GM18870 (cell line): Measurements from ENCODE around the gene DMKN.

Source experiments
- ATAC-seq: cut with Tn5 transposase; IDR thresholded peaks from one replicate; pipeline ENCODE4 v1.9.1; 2021; ENCODE audit warnings: moderate library complexity; ENCODE audit not compliant: unreplicated experiment

DMKN gene, protein sequence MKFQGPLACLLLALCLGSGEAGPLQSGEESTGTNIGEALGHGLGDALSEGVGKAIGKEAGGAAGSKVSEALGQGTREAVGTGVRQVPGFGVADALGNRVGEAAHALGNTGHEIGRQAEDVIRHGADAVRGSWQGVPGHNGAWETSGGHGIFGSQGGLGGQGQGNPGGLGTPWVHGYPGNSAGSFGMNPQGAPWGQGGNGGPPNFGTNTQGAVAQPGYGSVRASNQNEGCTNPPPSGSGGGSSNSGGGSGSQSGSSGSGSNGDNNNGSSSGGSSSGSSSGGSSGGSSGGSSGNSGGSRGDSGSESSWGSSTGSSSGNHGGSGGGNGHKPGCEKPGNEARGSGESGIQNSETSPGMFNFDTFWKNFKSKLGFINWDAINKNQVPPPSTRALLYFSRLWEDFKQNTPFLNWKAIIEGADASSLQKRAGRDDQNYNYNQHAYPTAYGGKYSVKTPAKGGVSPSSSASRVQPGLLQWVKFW

DNA sequence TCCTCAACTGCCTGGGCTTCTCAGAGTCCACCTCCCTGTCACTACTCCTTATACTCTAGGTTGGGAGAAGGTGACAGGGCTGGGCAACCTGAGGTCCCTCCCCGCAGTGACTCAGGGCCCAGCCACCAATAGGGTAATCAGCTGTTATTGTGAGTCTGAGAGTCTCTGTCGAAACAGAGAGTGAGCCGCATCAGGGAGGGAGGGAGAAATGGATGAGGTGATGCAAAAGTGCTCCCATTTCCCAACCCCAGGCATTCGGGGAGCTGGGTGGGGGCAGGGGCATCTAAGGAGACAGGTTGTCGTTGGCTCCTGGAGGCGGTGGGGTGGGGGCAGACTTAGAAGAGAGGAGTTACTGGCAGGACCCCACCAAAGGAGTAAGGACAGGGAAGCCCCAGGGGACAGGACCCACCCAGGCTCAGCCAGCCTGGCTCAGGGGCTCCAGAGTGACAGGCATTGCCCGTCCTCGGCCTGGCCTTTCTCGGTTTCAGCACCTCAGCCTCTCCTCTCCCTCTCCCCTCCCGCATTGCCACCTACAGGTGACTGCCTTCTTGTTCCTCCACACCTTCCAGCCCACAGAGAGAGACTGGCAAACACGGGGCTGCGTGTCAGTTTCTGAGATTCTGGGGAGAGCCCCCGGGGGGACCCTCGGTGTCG lies at the start of gene DMKN:
Gene DMKN (minus strand): TSS at position 22 of the 654 bp plus-strand sequence. CDS start 174 bp downstream, outside the sequence.
- ATAC-seq, result no peak

DNA sequence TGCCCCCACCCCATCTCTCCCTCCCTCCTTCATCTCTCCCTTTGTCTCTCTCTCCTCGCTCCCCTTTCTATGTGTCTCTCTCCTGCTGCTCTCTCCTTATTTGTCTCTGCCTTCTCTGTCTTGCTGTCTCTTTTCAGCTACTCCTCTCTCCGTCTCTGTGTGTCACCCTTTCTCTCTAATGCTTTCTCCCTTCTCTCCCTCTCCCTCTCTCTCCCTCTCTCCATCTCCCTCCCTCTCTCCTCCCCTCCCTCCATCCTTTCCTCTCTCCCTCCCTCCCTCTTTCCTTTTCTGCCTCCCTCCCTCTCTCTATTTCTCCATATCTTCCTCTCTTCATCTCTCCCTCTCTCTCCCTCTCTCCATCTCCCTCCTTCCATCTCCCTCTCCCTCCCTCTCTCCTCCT lies 49.3 kb upstream of the DMKN start:
- ATAC-seq, result no peak

DNA sequence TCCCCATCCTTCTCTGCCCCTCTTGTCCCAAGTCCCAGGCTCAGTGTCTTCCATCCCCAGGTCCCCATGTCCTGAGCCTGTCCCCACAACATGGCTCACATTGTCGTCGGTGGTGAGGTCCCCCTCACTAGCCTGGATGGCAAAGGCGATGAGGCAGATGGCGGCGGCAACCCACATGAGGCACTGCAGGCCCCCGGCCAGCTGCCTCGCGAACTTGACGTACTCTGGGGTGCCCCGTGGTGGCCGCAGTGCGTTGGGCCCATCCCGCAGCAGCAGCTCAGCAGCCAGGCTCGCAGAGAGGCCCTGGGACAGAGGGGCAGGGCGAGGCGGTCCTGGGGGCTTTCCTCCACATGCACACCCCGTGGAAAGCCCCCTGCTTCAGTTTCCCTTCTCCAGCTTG lies 48.9 kb upstream of the DMKN start:
- ATAC-seq, result no peak

DNA sequence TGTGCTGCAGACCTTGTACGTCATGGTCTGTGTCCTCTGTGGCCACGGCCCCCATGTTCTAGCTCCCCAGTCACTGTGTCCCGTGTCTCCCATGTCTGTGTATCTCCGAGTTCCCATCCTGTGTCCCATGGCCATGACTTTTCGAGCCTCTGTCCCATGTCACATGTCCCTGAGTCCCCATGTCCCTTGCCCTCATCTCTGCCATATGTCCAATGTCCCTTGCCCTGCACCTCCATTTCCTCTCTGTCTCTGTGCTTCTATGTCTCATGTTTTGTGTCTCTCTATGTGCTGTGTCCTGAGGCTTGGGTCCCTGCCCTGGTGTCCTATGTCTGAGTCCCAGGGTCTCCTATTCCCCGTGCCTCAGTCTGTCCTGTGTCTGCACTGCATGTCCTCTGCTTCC lies 48.0 kb upstream of the DMKN start:
- no peak for ATAC-seq

DNA sequence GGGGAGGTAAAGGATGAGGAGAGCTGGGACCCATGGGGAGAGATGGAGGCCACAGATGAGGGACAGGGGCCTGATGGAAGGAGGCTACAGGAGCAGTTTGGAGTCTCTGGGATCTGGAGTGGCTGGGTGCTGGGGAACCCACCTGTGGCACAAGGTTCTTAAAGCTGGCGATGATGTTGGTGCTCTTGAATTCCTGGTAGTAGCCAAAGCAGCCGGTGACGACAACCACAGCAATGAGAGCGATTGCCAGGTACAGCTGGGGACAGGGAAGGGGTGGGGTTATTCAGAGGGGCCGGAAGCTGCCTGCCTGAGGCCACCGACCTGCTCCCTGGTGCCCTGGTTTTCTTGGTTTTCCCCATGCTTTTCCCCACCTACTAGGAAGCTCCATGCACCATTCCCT lies 47.2 kb upstream of the DMKN start:
- no peak for ATAC-seq

DNA sequence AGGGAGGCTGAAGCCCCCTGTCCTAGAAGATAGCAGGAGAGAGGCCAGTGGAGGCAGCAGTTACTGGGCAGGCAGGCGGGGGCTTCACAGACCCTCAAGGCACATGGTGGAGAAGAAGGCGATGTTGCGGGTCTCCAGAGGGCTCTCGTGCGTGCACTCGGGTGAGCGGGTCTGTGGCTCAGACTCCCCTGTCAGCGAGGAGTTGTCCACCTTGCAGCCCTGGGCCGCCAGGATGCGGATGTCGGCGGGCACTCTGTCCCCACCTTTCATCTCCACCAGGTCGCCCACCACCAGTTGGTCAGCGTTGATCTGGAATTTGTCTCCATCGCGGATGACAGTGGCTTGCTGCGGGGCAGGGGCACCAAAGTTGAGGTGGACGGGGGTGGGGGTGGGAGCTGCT lies 46.8 kb upstream of the DMKN start:
- no peak for ATAC-seq

DNA sequence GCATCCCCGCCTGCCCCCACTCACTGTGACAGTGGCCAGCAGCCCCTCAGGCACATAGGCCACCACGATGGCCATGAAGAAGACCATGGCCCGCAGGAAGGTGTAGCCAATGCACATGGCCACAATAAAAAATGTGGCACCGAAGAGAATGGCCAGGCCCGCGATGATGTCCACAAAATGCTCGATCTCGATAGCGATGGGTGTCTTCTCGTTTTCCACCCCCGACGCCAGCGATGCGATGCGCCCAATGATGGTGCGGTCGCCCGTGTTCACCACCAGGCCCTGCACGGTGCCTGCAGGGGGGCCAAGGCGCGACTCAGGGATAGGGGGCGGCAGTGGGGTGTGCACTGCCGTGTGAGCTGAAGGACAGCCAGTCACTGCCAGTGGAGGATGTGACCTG lies 46.3 kb upstream of the DMKN start:
- no peak for ATAC-seq

DNA sequence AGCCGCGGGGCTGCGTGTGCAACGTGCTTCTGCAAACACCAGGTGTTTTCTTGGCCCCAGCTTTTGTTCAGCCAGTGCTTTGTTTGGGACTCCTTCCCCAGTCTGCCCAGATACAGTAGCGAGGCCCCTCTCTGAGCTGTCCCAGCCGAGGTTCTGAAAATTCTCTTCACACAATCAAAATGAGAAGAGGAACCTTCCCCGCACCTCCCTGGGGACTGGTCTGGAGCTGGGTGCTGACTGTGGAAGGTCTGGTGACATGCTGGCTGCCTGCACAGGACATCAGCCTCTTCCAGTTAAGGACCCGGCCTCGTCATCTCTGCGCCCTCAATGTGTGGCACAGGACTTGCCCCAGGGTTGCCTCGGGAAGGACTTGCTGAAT lies 45.8 kb upstream of the DMKN start:
- no peak for ATAC-seq

DNA sequence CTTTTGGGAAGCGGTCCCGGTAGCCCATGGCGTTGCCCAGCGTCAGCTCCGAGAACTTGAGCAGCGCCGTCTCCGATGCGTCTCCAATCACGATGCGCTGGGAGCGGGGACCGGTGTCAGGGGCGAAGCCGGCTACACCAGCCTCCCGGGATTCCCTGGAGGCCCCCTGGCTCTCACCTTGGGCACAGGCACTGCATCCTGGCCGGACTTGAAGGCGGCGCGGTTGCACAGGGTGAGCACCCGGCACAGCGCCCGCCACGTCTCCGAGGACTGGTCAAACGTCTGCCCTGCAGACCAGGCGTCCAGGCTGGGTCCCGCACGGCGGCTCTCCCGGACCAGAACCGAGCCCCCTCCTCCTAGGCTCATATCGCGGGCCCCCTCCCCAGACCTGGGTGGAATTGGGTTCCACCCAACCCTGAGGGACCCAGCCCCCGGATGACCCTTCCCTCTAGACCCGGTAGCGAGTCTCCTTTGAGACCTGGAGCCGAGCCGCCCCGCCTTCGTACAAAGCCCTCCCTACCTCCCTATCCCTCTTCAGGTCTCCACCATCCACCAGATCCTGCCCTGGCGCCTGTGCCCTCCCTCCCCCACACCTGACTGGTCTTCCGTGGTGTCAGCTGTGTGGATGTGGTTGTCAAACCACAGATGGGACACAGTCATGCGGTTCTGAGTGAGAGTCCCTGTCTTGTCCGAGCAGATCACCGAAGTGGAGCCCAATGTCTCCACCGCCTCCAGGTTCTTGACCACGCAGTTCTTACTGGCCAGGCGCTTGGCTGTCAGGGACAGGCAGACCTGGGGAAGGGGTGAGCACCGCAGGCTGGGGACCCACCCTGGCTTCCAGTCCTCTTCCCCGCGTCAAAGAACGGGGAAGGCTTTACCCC lies 45.2 kb upstream of the DMKN start:
- no peak for ATAC-seq

DNA sequence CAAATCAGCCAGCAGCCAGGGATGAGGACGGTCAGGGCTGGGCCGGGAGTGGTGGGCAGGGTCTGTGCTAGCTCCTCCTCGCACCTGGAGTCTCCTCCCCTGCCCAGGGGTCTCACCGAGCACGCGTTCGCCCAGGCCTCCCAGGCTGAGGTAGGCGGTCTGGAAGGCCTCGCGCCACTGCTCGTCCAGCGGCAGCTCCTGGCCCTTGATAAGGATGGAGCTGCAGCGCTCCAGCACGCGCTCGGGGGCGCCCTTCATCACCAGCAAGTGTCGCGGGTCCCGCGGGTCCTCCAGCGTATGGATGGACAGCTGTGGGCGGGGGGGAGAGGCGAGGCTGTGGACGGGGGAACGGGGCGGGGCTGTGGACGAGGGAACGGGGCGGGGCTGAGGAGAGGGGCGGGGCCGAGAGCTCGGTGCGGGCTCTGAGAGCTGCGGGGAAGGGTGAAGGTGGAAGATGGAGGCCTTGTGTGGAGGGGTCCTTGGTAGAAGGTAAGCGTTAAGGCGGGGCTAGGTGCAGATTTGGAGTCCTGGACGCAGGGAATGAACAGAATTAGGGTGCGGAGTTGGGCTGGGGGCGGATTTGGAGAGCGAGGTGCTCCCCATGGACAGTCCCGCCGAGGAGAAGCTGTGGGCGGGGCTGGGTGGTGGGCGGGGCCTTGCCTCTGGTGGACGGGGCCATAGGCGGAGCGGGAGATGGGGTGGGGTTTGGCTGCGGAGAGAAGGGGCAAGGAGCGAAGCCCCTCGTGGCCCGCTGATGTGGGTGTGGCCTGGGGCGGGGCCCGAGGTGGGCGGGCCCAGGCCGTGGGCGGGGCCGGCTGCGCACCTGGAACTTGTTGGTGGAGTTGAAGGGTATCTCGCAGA lies 44.3 kb upstream of the DMKN start:
- no peak for ATAC-seq

DNA sequence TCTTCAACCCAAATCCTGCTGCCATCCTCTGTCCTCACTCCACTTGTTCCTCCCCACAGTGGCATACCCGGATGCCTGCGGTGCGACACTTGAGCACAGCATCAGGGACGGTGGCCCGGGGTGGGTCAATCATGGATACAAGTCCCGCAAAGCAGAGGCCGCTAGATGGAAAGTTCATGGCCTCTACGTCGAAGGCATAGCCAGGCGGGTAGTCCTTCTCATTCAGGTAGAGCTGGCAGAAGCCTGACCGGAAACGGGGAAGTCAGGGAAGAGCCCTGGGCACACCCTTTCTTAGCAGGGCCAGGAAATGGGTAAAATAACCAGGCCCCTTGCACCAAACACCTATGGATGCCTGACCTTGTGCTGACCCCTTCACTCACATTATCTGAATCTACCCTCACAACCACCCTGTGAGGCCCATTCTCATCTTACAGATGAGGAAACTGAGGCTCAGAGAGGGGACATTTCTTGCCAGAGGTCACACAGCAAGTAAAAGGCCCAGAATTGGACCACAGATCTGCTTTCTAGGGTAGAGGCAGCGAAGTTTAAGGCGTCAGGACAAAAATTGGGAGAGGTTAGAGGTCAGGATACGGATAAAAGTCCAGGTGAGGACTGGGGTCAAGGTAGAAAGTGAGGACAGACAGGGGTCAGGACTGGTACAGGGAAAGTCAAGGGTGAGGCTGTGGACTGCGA lies 43.5 kb upstream of the DMKN start:
- no peak for ATAC-seq

DNA sequence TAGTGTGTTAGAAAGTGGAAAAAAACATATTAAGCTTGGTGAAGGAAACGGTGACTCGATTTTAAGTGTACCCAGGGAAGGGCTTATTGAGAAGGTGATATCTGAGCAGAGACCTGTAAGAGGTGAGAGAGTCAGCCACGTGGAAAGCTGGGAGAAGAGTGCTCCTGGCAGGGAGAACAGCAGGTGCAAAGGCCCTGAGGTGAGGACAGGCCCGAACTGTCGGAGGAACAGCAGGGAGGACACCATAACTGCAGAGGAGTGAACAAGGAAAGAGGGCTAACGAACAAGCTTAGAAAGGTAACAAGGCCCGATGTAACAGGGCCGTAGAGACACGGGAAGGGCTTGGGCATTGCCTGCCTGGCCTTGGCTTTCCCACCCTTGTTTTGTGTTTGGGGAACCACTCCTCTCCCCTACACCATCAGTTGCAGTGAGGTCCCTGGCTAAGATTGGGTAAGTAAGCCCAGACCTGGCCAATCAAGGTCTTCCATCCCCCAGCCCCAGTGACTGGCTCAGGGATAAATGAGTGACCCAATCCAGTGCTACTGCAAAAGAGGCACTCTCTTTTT lies 42.7 kb upstream of the DMKN start:
- no peak for ATAC-seq

DNA sequence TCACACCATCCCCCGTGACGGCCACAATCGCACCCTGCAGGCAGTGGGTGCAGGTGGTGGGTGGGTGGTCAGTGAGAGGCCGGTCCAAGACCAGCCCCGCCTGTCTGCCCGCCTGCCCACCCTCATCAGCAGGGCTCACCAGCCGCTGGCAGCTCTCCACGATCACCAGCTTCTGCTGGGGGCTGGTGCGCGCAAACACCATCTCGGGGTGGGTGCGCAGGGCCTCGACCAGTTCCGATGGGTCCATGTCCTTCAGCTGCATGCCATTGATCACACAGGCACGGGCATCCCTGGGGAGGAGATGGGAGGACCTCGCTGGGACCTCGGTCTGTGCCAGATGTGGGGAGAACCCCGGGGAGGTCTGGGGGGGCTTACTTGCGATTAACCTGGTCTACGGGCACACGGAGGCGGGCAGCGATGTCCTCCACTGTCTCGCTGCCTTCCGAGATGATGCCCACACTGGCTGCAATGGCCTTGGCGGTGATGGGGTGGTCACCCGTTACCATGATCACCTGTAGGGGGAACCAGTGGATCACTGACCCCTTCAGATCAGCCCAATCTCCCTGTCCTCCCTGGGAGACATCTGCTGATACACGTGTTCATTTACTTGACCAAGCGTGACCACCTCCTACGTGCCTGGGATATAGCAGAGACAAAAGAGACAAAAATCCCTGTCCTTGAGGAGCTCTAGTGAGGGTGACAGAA lies 42.0 kb upstream of the DMKN start:
- no peak for ATAC-seq

DNA sequence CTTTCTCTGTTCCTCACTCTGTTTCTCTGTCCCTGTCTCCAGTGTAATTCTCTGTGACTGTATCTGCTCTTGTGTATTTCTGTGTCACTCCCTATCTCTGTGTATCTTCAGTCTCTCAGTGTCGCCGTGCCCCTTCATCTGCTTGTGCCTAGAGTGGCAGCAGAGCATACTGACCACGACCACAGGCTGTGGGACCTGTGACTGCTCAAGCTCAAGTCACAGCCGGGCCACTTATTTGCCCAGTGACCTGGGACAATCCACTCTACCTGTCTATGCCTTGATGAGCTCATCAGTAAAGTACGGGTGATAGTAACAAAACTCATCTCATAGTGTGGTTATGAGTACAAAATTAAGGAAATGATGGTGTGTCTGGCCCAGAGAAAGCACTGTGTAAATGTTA lies 40.6 kb upstream of the DMKN start:
- ATAC-seq, result no peak

DNA sequence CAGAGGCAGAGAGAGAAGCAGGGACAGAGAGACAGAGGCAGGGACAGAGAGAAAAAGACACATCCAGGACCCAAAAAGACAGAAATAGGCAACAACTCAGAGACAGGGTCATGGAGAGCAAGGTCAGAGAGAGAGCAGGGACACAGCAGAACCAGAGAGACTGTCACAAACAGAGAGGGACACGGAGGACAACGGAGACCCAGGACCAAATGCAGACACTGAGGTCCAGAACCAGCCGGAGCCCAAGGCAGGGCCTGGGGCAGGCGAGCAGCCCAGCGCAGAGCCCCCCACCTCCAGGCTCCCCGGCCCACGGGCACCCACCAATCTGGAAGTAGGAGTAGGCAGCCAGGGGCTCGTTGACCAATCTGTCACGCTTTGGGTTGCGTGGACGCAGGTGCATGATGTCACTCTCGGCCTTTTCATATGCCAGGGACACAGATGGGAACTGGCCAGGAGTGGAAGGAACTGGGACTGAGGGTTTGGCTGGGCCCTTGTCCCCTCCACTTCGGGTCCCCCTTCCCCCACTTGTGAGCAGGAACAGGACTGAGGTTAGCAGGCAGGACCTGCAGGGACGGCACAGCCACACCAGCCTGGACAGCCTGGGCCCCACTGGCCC lies 40.0 kb upstream of the DMKN start:
- no peak for ATAC-seq

DNA sequence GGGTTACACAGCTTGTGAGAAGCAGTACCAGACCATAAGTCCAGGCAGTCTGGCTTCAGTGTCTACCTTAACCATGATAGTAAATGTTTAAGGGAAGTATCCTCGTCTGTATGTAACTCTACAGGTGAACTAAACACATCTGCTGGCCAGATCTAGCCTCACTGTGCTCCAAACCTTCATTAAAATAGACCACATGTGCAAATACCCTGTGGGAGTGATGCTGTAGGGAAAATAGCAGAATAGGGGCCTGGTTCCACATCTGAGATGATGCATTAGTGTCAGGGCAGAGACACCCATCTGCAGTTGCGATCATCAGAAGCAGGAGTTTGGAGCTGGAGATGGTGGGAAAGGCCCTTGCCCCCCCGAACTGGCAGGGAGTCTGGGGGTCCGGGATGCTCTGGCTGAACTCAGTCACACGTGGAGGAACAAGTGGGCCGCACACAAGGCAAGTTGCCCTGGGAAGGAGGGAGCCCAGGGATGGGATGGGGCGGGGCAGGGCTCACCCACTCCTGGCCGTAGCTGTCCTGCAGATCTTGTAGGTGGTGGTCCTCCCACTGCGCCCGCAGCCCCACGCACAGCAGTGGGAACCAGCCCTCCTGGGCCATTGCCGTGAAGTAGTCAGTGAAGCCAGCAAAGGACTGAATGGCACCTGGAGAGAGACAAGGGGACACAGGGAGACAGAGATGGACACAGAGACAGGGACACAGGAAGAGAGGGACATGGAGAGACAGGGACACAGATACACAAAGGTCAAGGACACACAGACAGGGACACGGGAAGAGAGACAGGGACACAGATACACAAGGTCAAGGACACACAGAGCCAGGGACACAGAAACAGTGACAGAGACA lies 39.3 kb upstream of the DMKN start:
- no peak for ATAC-seq

DNA sequence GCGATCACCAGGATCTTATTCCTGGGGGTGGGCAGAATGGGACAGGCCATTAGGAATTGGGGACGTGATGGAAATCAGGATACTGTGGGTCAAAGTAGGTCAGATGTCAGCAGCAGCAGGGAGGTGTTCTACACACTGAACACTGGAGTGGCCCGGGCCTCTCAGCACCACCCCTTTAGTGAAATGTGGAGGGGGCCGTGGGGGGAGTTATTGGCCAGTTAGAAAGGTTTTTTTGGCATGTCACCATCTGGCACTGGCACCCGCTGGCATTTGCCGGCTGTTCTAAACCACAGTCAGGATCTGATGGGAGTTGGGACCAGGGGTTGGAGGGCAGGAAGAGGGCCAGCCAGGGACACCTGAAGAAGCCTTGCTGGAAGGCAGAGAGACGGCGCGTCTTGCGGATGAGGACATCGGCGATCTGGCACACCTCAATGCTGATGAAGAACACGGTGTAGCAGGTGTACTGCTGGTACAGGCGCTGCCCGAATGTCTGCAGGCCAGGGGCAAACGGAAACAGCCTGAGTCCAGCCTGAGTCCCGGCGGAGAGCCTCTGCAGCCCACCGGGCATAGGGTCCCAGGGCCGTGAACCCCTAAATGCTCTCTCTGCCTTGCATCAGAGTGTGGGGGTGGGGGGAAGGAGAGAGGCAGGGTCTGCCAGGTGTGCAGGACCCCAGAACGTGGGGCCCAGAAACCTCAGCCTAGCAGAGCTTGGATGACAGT lies 37.8 kb upstream of the DMKN start:
- ATAC-seq, result no peak
